IMR-90 (cell line): ENCODE measurements around the gene PRR5.

Experiments
- BHLHE40 ChIP-seq: fragments of 150-350 bp; IDR thresholded peaks from 2 replicates; pipeline ENCODE4 v1.6.1; 2016; ENCODE audit warnings: mild to moderate bottlenecking, low read depth, low read length
- CEBPB ChIP-seq: IDR thresholded peaks from 2 replicates; pipeline ENCODE4 v1.6.1; 2012; ENCODE audit warnings: low read depth, low read length, improper control_type of control experiment
- CHD1 ChIP-seq: IDR thresholded peaks from 2 replicates; pipeline ENCODE4 v1.6.1; 2012; ENCODE audit warnings: low read depth, low read length, improper control_type of control experiment
- FOS ChIP-seq: fragments of 150-350 bp; IDR thresholded peaks from 2 replicates; pipeline ENCODE4 v1.6.1; 2016; ENCODE audit warnings: low read depth, low read length
- MAFK ChIP-seq: IDR thresholded peaks from 2 replicates; pipeline ENCODE4 v1.6.1; 2012; ENCODE audit warnings: low read depth, low read length, improper control_type of control experiment
- MAZ ChIP-seq: IDR thresholded peaks from 2 replicates; pipeline ENCODE4 v1.6.1; 2012; ENCODE audit warnings: low read depth, mild to moderate bottlenecking, low read length, improper control_type of control experiment, moderate library complexity, borderline replicate concordance
- MXI1 ChIP-seq: IDR thresholded peaks from 2 replicates; pipeline ENCODE4 v1.6.1; 2012; ENCODE audit warnings: low read depth, mild to moderate bottlenecking, low read length, moderate library complexity, borderline replicate concordance
- POLR2A ChIP-seq: IDR thresholded peaks from 2 replicates; pipeline ENCODE4 v1.6.1; 2012; ENCODE audit warnings: mild to moderate bottlenecking, low read depth, low read length
- RAD21 ChIP-seq: IDR thresholded peaks from 2 replicates; pipeline ENCODE4 v1.6.1; 2012; ENCODE audit warnings: low read length, improper control_type of control experiment
- RFX5 ChIP-seq: IDR thresholded peaks from 2 replicates; pipeline ENCODE4 v1.8.0; 2012; ENCODE audit warnings: low read depth, mild to moderate bottlenecking, low read length, moderate library complexity
- TF ChIP-seq, protein P1 (sequence below): conservative IDR thresholded peaks from 2 replicates; pipeline ENCODE4 v1.5.1; 2012; ENCODE audit warnings: mild to moderate bottlenecking, low read depth, low read length, improper control_type of control experiment
- TF ChIP-seq, protein P2 (sequence below): fragments of 150-350 bp; IDR thresholded peaks from 2 replicates; pipeline ENCODE4 v1.6.1; 2017; ENCODE audit warnings: mild to moderate bottlenecking, antibody characterized with exemption, low read length, low read depth

DNA sequence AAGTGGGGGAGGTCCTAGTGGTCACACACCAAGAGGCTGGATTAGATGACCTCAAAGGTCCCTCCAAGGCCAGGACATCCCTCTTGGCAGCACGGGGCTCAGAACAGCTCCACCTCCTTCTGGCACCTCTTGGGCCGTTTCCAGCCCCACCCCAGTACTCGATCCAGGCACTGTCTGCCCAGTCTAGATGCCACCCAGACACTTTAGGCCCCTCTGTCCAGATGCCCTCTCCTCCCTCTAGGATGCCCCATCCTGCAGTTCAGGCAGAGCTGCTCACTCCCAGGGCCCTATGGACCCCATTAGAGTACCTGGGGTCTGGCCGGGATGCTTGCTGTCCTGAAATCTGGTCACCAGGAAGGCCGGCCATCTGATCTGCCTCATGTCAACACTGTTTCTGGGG, 34.7 kb upstream of the PRR5 start:
- TF ChIP-seq, protein P1, sequence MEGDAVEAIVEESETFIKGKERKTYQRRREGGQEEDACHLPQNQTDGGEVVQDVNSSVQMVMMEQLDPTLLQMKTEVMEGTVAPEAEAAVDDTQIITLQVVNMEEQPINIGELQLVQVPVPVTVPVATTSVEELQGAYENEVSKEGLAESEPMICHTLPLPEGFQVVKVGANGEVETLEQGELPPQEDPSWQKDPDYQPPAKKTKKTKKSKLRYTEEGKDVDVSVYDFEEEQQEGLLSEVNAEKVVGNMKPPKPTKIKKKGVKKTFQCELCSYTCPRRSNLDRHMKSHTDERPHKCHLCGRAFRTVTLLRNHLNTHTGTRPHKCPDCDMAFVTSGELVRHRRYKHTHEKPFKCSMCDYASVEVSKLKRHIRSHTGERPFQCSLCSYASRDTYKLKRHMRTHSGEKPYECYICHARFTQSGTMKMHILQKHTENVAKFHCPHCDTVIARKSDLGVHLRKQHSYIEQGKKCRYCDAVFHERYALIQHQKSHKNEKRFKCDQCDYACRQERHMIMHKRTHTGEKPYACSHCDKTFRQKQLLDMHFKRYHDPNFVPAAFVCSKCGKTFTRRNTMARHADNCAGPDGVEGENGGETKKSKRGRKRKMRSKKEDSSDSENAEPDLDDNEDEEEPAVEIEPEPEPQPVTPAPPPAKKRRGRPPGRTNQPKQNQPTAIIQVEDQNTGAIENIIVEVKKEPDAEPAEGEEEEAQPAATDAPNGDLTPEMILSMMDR = no peak
- TF ChIP-seq CHD1 (no peak), MAZ (no peak), MXI1 (no peak), FOS (no peak), MAFK (no peak), POLR2A (no peak), RAD21 (no peak), CEBPB (no peak), RFX5 (no peak), BHLHE40 (no peak)
- TF ChIP-seq, protein P2, sequence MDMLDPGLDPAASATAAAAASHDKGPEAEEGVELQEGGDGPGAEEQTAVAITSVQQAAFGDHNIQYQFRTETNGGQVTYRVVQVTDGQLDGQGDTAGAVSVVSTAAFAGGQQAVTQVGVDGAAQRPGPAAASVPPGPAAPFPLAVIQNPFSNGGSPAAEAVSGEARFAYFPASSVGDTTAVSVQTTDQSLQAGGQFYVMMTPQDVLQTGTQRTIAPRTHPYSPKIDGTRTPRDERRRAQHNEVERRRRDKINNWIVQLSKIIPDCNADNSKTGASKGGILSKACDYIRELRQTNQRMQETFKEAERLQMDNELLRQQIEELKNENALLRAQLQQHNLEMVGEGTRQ = no peak
